BJ (cell line): ENCODE data around the gene RGS9. TPM values are rescaled to one million over a fixed set of nuclear protein-coding genes. Genes with fewer than 3 reads are reported as not detected.

Experiments used
- CTCF ChIA-PET: fragments of 350-600 bp; formaldehyde crosslinking; extraction: SDS; loops from one replicate; lab custom pipeline; 2021; ENCODE audit warnings: antibody characterized with exemption, inconsistent platforms; lab: Yijun Ruan, JAX
- POLR2A ChIA-PET: fragments of 300-600 bp; sonication (Branson Sonifier 250); formaldehyde crosslinking; extraction: SDS; loops from one replicate; lab custom pipeline; 2021; ENCODE audit warnings: antibody characterized with exemption; lab: Charles Lee
- DNase-seq: peaks from one replicate; pipeline ENCODE4 v3.0.0-alpha.2; 2011; ENCODE audit warnings: low read depth
- H3K27me3 ChIP-seq: 2 replicates; pipeline ENCODE4 v1.6.0; 2011; ENCODE audit warnings: low read length; ENCODE audit not compliant: control insufficient read depth, insufficient read depth
- H3K36me3 ChIP-seq: 2 replicates; pipeline ENCODE4 v1.5.1; 2011; ENCODE audit warnings: low read length; ENCODE audit not compliant: control insufficient read depth, insufficient read depth
- H3K4me3 ChIP-seq: 2 replicates; pipeline ENCODE4 v1.5.1; 2011; ENCODE audit warnings: low read depth, mild to moderate bottlenecking, control low read depth, low read length
- CTCF ChIP-seq: IDR thresholded peaks from 2 replicates; pipeline ENCODE4 v1.5.1; 2011; ENCODE audit warnings: low read depth, mild to moderate bottlenecking, control low read depth, inconsistent platforms, low read length, moderate library complexity; ENCODE audit not compliant: insufficient read depth
- polyA plus RNA-seq: library from polyadenylated mRNA; depleted of rRNA; stranded (reverse); fragments of >200 nt; gene quantifications from 2 replicates; pipeline ENCODE4 v1.2.3, GENCODE V29; 2011

Gene RGS9
- polyA plus RNA-seq, 1 experiment = 1.6 TPM

GRCh38 chr17:65194670-65195334, 57.6 kb downstream of the RGS9 start:
- H3K27me3 ChIP-seq = no peaks in the 10 kb centered on the region
- no peak overlapping the region for H3K4me3 ChIP-seq
- POLR2A ChIA-PET = no interaction called here
- DNase-seq = no peak
- no peak for TF ChIP-seq CTCF
- H3K36me3 ChIP-seq = no peaks in the 10 kb centered on the region
- CTCF ChIA-PET = interaction anchor here (1.1 to 1.2 kb wide), 3 partner anchors 10 to 275 kb away, joined by 3 read pairs; no protein-coding TSS in a partner anchor

DNA sequence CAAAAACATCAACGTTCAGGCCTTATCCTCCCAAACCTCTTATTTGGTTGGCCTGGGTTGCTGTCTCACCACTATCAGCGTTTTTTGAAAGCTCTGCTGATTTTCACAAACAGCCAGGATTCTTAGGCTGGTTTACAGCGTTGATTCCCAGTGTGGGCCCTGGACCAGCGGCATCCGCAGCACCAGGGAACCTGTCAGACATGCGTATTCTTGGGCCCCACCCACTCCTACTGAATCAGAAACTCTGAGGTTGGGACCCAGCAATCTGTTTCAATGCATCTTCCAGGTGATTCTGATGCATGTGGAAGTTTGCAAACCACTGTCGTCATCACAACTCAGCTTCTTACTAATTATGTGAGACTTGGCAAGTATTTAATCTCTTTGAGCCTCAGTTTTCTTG, 58.5 kb downstream of the RGS9 start:
- no peak for DNase-seq
- no peak for TF ChIP-seq CTCF
- POLR2A ChIA-PET = no interaction called here
- Histone ChIP-seq H3K36me3 (no peaks in the 10 kb centered on the region), H3K4me3 (no peak overlapping the region), H3K27me3 (no peaks in the 10 kb centered on the region)
- CTCF ChIA-PET = interaction anchor here (0.8 to 1.2 kb wide), 3 partner anchors 11 to 268 kb away, joined by 3 read pairs; no protein-coding TSS in a partner anchor

DNA sequence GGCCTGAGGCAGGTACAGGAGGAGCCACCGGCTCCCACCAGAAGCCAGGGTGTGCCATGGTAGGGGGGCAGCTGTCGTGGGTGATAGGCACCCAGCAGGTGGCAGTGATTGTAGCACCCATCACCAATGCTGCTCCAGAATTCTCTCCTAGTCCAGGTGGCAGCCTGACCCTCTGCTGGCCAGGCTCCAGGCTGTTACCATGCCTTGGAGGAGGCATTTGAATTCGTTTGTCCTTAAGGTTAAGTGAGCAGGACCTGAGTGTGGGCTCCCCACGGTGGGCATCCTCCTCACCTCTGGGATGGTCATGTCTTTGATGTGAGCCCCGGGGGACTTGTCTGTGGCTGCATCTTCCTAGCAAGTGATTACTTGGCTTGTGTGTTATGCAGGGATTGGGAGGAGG, 59.4 kb downstream of the RGS9 start:
- ChIA-PET CTCF (interaction anchor here (0.6 to 1.2 kb wide), 4 partner anchors 8 to 278 kb away, joined by 3 to 6 read pairs (median 3); partner anchors contain the start of gene LRRC37A3), POLR2A (no interaction called here)

GRCh38 chr17:65197201-65197600, 60.0 kb downstream of the RGS9 start:
- no peak for TF ChIP-seq CTCF
- ChIA-PET POLR2A (no interaction called here), CTCF (interaction anchor here (0.6 to 2.1 kb wide), 10 partner anchors 9 to 278 kb away, joined by 3 to 8 read pairs (median 4); partner anchors contain the start of gene LRRC37A3)
- no peak overlapping the region for H3K4me3 ChIP-seq
- no peak for DNase-seq
- H3K27me3 ChIP-seq = no peaks in the 10 kb centered on the region
- no peaks in the 10 kb centered on the region for H3K36me3 ChIP-seq

More for the DNA sequence above, 59.4 kb downstream of the RGS9 start:
- Histone ChIP-seq H3K36me3 (no peaks in the 10 kb centered on the region), H3K27me3 (no peaks in the 10 kb centered on the region), H3K4me3 (no peak overlapping the region)
- DNase-seq = no peak
- no peak for TF ChIP-seq CTCF

DNA sequence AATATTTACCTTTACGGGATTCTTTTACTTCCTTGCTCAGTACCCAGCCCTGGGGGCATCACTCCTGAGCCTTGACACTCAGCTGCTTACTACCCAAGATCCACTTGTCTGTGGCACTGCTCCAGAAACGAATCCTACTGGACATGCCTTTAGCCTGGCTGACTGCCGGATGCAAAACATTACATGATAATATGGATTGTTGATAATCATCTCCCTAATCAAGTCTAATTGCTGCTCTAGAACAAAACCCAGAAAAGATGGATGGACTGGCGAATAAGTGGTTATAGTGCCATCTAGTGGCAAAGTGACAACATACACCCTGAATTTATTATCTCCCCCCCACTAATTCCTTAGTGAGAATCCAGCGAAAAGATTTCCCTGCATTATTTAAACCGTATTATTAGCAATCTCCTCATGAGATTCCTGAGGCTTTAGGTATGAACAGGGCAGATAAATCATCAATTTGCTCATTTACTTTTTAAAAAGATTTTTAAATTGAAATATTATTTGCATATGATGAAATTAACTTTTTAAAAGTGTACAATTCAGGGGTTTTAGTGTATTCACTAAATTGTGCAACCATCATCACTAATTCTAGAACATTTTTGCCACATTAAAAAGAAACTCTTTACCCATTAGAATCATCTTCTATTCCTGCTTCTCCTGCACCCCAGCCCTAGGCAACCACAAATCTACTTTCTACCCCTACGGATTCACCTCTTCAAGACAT, 61.6 kb downstream of the RGS9 start:
- Histone ChIP-seq H3K27me3 (0 out of 2 replicates have a peak, but pooled peaks cover 3% of the 10 kb centered on the region), H3K4me3 (no peak overlapping the region), H3K36me3 (no peaks in the 10 kb centered on the region)
- POLR2A ChIA-PET = no interaction called here
- CTCF ChIA-PET = interaction anchor here (0.9 to 2.1 kb wide), 7 partner anchors 8 to 233 kb away, joined by 3 to 8 read pairs (median 5); no protein-coding TSS in a partner anchor
- peak; percentile 66 for TF ChIP-seq CTCF
- no peak for DNase-seq
